ENCODE measurements around the gene SIGLEC10.
"Not testable (repeated sequence)": the region's sequence is repeated elsewhere in the genome, so short reads cannot be mapped to it uniquely, and the experiment has no call there.

DNA sequence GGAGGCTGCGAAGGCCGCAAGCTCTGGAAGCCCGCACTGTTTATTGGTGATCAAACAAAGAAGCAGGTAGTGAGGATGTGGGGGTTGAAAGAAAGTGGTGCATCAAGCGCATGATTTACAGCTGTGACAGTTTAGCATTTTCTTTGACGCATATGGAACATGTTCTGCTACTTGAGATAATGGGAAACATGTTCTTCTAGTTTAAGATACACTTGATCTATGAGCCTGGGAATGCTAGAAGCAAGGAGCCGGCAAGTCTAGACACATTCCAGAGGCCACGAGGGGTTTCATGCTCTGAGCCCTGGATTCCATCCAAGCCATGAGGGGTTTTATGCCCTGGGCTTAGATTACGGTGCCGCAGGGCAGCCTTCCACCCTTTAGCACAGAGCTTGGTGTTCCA is 20.0 kb downstream of the SIGLEC10 start:
- TF ChIP-seq YY1 (IDR thresholded peaks at IDR 0.05; ENCODE audit: insufficient read depth, insufficient read length); ZNF274 (IDR thresholded peaks at IDR 0.05; ENCODE audit: low read depth, low read length): not testable (repeated sequence)

All from NT2/D1 (cell line).